ENCODE data around the gene MICU2. TPM values are rescaled to one million over a fixed set of nuclear protein-coding genes. Genes with fewer than 3 reads are reported as not detected.

MICU2 gene
- total and polyA plus RNA-seq, 2 of the 13 experiments (the other 11 are each of a cell fraction or from before 2014, with no cell fraction given) = 31.7 to 42.4 TPM

DNA sequence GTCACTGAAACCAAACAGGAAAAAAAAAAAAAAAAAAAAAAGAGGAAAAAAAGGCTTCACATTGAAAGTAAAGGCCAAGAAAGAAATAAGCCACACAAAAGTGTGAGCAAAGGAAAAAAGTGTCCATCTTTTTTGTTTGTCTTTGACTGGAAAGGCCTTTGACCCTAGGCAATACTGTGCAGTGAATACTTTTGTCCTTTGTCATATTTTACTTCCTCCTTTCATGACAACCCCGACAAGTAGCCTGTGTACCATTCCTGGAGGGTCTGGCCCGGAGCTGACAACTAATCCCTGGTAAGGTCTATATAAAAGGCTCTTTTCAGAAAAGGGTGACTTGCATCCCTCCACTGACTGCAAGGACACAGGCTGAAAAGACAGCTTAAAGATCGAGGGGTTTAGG is 12.9 kb upstream of the MICU2 start (continued):
- TF ChIP-seq, protein P1, sequence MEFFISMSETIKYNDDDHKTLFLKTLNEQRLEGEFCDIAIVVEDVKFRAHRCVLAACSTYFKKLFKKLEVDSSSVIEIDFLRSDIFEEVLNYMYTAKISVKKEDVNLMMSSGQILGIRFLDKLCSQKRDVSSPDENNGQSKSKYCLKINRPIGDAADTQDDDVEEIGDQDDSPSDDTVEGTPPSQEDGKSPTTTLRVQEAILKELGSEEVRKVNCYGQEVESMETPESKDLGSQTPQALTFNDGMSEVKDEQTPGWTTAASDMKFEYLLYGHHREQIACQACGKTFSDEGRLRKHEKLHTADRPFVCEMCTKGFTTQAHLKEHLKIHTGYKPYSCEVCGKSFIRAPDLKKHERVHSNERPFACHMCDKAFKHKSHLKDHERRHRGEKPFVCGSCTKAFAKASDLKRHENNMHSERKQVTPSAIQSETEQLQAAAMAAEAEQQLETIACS (CRISPR knock-in tag; IDR thresholded peaks at IDR 0.05) = no peak
- TF ChIP-seq ETV5 (CRISPR knock-in tag; IDR thresholded peaks at IDR 0.05; ENCODE audit: borderline replicate concordance) = peak; percentile 54; the same call in 1 of the 2 replicates
- TF ChIP-seq, protein P2, sequence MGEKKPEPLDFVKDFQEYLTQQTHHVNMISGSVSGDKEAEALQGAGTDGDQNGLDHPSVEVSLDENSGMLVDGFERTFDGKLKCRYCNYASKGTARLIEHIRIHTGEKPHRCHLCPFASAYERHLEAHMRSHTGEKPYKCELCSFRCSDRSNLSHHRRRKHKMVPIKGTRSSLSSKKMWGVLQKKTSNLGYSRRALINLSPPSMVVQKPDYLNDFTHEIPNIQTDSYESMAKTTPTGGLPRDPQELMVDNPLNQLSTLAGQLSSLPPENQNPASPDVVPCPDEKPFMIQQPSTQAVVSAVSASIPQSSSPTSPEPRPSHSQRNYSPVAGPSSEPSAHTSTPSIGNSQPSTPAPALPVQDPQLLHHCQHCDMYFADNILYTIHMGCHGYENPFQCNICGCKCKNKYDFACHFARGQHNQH (CRISPR knock-in tag; IDR thresholded peaks at IDR 0.05) = 0 out of 2 replicates have a peak, but pooled peaks have one; percentile 24
- TF ChIP-seq, protein P3, sequence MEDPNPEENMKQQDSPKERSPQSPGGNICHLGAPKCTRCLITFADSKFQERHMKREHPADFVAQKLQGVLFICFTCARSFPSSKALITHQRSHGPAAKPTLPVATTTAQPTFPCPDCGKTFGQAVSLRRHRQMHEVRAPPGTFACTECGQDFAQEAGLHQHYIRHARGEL (CRISPR knock-in tag; IDR thresholded peaks at IDR 0.05) = no peak
- peak; percentile 29; the same call in 1 of the 2 replicates for TF ChIP-seq FOSL1 (CRISPR knock-in tag; IDR thresholded peaks at IDR 0.05; ENCODE audit: borderline replicate concordance)
- TF ChIP-seq FOSL2 (CRISPR knock-in tag; IDR thresholded peaks at IDR 0.05) = peak; percentile 91

DNA sequence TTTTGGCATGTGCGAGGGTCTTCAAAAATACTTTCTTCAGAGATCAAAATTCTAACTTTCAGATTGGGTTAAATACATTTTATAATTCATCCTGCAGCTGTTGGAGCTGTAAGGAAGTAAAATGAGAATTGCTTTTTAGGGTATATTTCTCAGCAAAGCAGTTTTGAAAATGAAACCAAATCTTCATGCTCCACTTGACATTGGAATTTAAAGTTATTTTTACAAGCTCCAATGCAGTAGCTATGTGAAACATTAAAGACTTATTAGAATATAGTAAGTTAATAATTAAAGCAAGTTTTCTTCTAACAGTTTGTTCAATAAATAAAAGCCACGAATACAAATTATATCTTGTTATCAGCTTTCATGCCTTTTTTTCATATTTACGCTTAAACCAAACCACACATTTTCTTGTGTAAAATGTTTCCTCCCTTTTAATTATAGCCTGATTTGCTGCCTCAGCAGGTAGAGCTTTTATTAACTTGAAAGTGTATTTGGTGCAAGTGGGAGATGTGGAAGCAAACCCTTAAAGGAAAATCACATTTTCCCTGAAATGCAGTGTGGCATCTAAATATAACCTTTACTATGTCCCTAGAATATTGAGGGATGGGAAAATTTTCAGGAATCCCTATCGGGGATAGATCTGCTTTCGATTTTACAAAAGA is 12.4 kb upstream of the MICU2 start:
- no peaks in the 10 kb centered on the region for H3K9me3 ChIP-seq (ENCODE audit: low read length)
- no peaks in the 10 kb centered on the region for H3K36me3 ChIP-seq (replicated peaks in 1 of 2; ENCODE audit: control insufficient read depth in 1 of 2, insufficient read depth in 2 of 2, low read length in 2 of 2)
- peak overlapping the region in 2 of 3 experiments; percentile 45 to 46; a peak in 3 of 6 replicates for H3K4me3 ChIP-seq (replicated peaks in 1 of 3; ENCODE audit: insufficient read depth in 1 of 3, low read depth in 2 of 3, low read length in 3 of 3)
- peak overlapping the region; percentile 49 for H3K27ac ChIP-seq (ENCODE audit: extremely low read length, insufficient read depth, low read length)
- FAIRE-seq (peak; percentile 15), ATAC-seq (no peak; the same call in 2 of the 3 replicates), DNase-seq (ENCODE audit: low spot score) (no peak)
- H3K4me1 ChIP-seq (ENCODE audit: insufficient read depth, low read length) = peaks cover 50% of the 10 kb centered on the region
- POLR2A ChIA-PET = interaction anchor here (4.9 kb wide), 1 partner anchor 13 kb away, joined by 43 read pairs; the partner anchor contains the start of gene MICU2
- no TSS peak for BruUV-seq (replicated peaks)
- peak overlapping the region; percentile 48; the same call in 1 of the 2 replicates for H3K9ac ChIP-seq (ENCODE audit: insufficient read depth, low read depth, low read length)
- CTCF ChIA-PET (ENCODE audit: low intra/inter-chr PET ratio, low total read pairs) = no interaction called here
- H4K20me1 ChIP-seq (ENCODE audit: insufficient read depth, low read length) = no peaks in the 10 kb centered on the region
- WGBS (ENCODE audit: low lambda C conversion rate) = 25% methylated on average over 5 of the region's 5 CpGs
- TF ChIP-seq MAFF (IDR thresholded peaks at IDR 0.05; ENCODE audit: low read depth, low read length) (0 out of 2 replicates have a peak, but pooled peaks have one; percentile 23), MAFK (conservative IDR thresholded peaks at IDR 0.05 in 1 of 2, IDR thresholded peaks at IDR 0.05 in 1 of 2; ENCODE audit: low read length in 2 of 2) (peak; percentile 35 to 52; a peak in 3 of 4 replicates), HNF4G (IDR thresholded peaks at IDR 0.05; ENCODE audit: borderline replicate concordance, low read depth, low read length) (no peak), HNF4G (CRISPR knock-in tag; IDR thresholded peaks at IDR 0.05; ENCODE audit: borderline replicate concordance, low read depth) (no peak)
- TF ChIP-seq, protein P4, sequence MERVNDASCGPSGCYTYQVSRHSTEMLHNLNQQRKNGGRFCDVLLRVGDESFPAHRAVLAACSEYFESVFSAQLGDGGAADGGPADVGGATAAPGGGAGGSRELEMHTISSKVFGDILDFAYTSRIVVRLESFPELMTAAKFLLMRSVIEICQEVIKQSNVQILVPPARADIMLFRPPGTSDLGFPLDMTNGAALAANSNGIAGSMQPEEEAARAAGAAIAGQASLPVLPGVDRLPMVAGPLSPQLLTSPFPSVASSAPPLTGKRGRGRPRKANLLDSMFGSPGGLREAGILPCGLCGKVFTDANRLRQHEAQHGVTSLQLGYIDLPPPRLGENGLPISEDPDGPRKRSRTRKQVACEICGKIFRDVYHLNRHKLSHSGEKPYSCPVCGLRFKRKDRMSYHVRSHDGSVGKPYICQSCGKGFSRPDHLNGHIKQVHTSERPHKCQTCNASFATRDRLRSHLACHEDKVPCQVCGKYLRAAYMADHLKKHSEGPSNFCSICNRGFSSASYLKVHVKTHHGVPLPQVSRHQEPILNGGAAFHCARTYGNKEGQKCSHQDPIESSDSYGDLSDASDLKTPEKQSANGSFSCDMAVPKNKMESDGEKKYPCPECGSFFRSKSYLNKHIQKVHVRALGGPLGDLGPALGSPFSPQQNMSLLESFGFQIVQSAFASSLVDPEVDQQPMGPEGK (CRISPR knock-in tag; IDR thresholded peaks at IDR 0.05) = 0 out of 2 replicates have a peak, but pooled peaks have one; percentile 1
- TF ChIP-seq, protein P5, sequence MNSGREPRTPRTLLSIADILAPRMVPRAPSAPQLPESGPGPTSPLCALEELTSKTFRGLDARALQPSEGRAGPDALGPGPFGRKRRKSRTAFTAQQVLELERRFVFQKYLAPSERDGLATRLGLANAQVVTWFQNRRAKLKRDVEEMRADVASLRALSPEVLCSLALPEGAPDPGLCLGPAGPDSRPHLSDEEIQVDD (CRISPR knock-in tag; IDR thresholded peaks at IDR 0.05; ENCODE audit: borderline replicate concordance) = no peak
- H3K27me3 ChIP-seq (ENCODE audit: control insufficient read depth in 1 of 2, insufficient read depth in 2 of 2, low read length in 2 of 2) = no peaks in the 10 kb centered on the region
- intact Hi-C loops (cut with micrococcal nuclease; ENCODE audit: unreplicated experiment) = loop anchor here (2.0 kb wide), 1 partner anchor 14 kb away; no protein-coding TSS in a partner anchor
- no peak overlapping the region for H2AFZ ChIP-seq (ENCODE audit: low read length)
- in situ Hi-C loops (cut with HindIII; ENCODE audit: extremely low pct_ligation_motif_present, low pct_unique_long_range_greater_than_20kb) = loop anchor here (25.0 kb wide), 1 partner anchor 1171 kb away; no protein-coding TSS in a partner anchor
- H3K79me2 ChIP-seq (ENCODE audit: insufficient read depth, low read length) = no peaks in the 10 kb centered on the region
- peak overlapping the region; percentile 68 for H3K4me2 ChIP-seq (ENCODE audit: low read depth, low read length)

Data from HepG2 (cell line).